AG20443 (cell line): ENCODE results near the gene DYDC1.
"Not testable (repeated sequence)": the region's sequence is repeated elsewhere in the genome, so short reads cannot be mapped to it uniquely, and the experiment has no call there.

Source experiments
- DNase-seq: peaks from one replicate; pipeline ENCODE4 v3.0.0; 2012; ENCODE audit warnings: low spot score, mixed read lengths

DYDC1 gene

GRCh38 chr10:80333983-80334382, 22.6 kb downstream of the DYDC1 start:
- DNase-seq = no peak

DNA sequence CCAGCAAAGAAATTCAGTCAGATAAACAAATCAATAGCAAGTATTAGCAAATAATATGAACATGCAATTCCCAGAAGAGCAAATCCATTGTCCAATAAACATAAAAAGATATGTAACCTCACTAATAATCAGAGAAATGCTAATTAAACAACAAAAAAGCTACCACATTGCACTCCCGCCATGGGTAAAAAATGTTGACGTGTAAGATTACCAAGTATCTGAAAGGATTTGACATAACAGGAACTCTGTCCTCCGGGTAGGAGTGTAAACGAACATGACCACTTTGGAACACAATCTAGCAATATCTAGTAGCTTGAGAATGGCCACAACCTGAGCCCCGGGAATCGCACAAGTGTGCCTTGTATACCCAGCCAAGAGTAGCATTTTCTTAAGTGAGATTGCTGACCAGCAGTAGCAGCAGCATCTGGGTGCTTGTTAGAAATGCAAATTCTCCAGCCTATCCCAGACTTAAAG, 31.6 kb downstream of the DYDC1 start:
- no peak for DNase-seq

DNA sequence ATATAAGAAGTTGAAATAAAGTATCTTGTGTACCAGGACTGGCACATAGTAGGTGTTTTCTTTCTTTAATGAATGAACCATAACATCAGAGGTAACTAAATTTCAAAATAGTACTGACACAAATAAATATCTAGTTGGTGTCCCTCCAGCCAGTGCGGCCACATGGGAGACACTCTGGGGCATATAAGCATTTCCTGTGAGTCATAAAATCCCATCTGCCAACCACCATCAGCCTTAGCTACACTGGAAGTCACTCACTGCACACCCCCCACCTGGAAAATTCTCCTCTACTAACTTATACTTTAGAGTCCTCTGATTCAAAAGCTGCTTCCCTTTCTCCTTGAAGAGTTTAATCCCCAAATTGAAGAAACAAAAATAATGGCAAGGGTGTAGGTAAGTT, 32.5 kb downstream of the DYDC1 start:
- peak; percentile 23 for DNase-seq

- DNase-seq = no peak
Observed at GRCh38 chr10:80323311-80323710, 33.2 kb downstream of the DYDC1 start.

GRCh38 chr10:80322711-80323110, 33.8 kb downstream of the DYDC1 start:
- DNase-seq = no peak

GRCh38 chr10:80322158-80322557, 34.4 kb downstream of the DYDC1 start:
- no peak for DNase-seq

- no peak for DNase-seq
Observed at GRCh38 chr10:80321183-80321582, 35.4 kb downstream of the DYDC1 start.

- DNase-seq = no peak
Observed at GRCh38 chr10:80320377-80320776, 36.2 kb downstream of the DYDC1 start.

GRCh38 chr10:80319725-80320290, 36.7 kb downstream of the DYDC1 start:
- DNase-seq = no peak

DNA sequence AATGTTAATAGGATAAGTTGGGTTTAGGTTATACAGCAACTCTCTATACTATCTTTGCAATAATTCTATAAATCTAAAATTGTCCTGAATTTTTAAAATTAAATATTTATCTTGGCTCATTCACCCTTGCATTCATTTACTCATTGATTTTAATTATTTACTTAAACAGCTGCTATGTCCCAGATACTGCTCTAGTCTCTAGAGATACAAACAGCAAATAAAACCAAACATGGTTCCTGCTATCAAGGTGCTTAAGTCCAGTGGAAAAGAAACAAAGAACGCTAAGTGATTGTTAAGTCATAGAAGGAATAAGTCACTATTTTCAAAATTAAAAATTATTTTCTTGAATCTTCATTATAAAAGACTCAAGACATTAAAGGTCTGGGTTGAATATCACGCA, 37.2 kb downstream of the DYDC1 start:
- no peak for DNase-seq

DNA sequence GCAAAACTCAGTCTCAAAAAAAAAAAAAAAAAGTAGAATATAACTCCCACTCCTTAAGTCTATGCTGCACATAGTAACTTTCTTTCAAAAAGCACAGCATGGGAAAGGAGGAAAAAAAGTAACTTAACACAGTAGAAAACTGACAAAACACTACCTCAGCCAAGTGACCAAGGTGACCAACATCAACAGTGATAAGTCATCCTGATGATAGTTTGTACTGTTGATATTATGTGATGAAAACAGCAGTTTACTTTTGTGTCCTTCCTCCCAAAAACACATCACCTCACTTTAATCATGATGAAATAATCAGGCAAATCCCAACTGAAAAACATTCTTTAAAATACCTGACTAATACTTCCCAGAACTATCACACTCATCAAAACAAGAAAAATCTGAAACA, 37.8 kb downstream of the DYDC1 start:
- DNase-seq = no peak

GRCh38 chr10:80315391-80315790, 41.2 kb downstream of the DYDC1 start:
- DNase-seq = no peak

DNA sequence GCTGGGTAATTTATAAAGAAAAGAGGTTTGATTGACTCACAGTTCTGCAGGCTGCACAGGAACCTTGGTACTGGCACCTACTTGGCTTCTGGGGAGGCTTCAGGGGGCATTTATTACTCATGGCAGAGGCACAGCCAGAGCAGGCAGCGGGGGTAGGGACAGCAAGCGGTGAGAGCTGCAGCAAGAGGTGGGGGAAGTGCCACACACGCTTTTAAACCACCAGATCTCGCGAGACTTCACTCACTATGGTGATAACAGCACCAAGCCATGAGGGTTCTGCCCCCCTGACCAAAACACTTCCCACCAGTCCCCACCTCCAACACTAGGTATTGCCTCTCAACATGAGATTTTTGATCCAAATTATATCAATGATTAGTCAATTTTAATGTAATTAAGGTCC, 43.0 kb downstream of the DYDC1 start:
- no peak for DNase-seq

GRCh38 chr10:80305989-80306388, 50.6 kb downstream of the DYDC1 start:
- not testable (repeated sequence) for DNase-seq

- DNase-seq = no peak
Observed at GRCh38 chr10:80296942-80297341, 59.6 kb downstream of the DYDC1 start.

GRCh38 chr10:80292607-80293239, 63.8 kb downstream of the DYDC1 start:
- no peak for DNase-seq

GRCh38 chr10:80290474-80291220, 65.9 kb downstream of the DYDC1 start:
- no peak for DNase-seq

GRCh38 chr10:80289451-80290287, 66.9 kb downstream of the DYDC1 start, which contains the start of gene MAT1A:
Gene MAT1A (minus strand): TSS chr10:80289658. CDS start chr10:80289423, 235 bp downstream.
- DNase-seq = peak; percentile 24

GRCh38 chr10:80288849-80289248, 67.7 kb downstream of the DYDC1 start:
- DNase-seq = no peak
